ENCODE measurements around the gene RASL11A. TPM values are rescaled to one million over a fixed set of nuclear protein-coding genes. Genes with fewer than 3 reads are reported as not detected.

The RASL11A gene
- 0.64 and 2.1 TPM in 2 replicates for total RNA-seq

DNA sequence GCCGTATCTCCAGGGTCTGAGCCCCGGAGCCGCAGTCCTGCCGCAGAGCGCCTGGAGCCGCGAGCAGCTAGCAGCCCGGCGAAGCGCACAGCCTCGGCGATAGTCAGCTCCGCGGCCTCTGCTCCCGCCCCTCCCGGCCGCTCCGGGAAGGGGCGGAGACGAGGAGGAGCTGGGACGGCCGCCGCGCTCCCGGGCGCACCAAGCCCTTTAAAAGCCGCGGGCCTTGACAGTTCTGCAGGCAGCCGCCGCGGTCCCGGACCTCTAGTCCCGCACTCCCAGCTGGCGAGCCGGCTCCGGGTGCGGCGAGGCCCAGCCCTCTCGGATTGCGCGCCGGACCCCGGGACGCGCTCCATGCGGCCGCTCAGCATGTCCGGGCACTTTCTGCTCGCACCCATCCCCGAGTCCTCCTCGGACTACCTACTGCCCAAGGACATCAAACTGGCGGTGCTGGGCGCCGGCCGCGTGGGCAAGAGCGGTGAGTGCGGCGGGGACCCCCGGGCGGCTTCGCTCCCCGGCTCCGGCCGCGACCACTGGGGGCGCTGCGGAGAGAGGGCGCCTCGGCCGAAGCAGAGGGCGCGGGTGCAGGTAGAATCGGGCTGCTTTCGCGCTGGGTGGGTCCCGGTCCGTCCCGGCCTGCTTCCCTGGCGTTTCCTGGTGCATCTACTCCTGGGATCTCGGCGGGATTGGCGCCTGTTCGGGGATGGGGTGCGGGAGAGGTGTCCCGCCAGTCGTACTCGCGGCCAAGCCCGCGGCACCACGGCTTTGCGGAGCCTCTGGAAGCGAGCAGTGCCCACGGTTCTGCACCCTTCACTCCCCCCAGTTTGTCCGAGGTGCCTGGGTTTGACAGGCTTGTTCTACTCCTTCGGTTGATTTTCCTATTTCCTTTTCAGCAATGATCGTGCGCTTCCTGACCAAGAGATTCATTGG, at the start of gene RASL11A:
RASL11A (plus strand) TSS at position 237 of the 927 bp plus-strand sequence; CDS start at position 352, 115 bp downstream.

DNA sequence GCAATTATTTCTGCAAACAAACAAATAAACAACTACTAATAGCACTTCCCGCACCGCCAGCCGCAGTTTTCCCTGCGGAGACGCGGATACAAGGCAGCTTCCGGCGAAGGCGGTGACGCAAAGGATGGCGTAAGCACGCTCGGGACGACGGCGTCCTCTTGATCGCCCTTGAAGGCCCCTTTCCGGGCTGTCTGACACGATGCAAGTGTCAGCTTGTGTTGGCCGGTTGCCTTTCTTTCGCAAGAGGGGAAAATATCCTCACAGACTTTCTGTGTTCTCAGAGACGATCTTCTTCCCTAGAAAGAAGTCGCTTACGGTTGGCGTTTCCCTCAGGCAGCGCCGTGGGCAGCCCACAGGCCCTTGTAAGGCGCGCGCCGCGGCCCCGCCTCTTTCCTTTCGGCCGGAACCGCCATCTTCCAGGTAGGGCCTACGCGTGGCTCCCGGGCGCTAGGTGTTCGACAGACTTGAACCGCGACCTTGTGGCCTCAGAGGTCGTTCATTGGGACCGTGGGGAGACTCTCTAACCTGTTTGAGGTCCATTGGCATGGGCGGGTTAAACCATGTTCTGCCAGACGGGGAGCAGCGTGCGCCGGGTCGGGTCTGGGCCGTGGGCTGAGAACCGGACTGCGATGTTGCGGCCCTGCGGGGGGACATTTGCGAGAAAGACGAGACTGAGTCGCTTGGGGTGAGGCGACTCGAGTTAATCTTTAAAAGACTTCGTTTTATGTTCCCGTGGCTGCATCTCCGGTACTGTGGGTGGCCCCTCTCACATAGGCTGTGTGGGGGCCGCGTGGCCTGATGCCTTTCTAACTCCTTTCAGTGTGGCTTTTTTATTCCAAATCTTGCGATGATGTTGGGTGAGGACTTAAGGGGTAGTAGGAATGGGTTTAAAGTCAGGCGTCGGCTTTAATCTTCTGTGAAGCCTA, 19.2 kb upstream of the RASL11A start, which contains the start of gene RPL21:
RPL21 (plus strand) TSS at position 393 of the 926 bp plus-strand sequence. CDS start 2,219 bp downstream, outside the sequence.

Other genes with a start within 250 kb of the RASL11A start
- 28.0 and 30.2 TPM in 2 replicates for gene USP12, start 99.0 kb upstream of the RASL11A start, total RNA-seq
- gene RPL21, start 19.3 kb upstream of the RASL11A start, total RNA-seq: 478 and 1,143 TPM in 2 replicates
- 91.2 and 129 TPM in 2 replicates for gene GTF3A, start 153.8 kb downstream of the RASL11A start, total RNA-seq
- 52.6 and 66.7 TPM in 2 replicates for gene MTIF3, start 179.7 kb downstream of the RASL11A start, total RNA-seq

All from nasal cavity respiratory epithelium epithelial cell of viscerocranial mucosa (primary cell).